Natural killer cell (primary cell): ENCODE measurements around the gene ZNF787. TPM values are rescaled to one million over a fixed set of nuclear protein-coding genes. Genes with fewer than 3 reads are reported as not detected.

Source experiments
- ATAC-seq, 3 donors: fragments of 150-1000 bp in 2 of 3; fragments of 200-7000 bp in 1 of 3; cut with Tn5 transposase; 1 replicate in 1 of 3; 2 replicates in 2 of 3; pipeline ENCODE4 v1.10.0; 2021; ENCODE audit warnings: mild to moderate bottlenecking in 2 of 3, moderate library complexity in 2 of 3
- DNase-seq, 2 donors: peaks; one replicate each; pipeline versions ENCODE4 v3.0.0 to v3.0.0-alpha.2; 2013 to 2021; ENCODE audit warnings: mixed read lengths in 1 of 2
- H3K27ac ChIP-seq: one replicate; pipeline ENCODE4 v1.5.1; 2013; ENCODE audit warnings: mild to moderate bottlenecking, low read length
- H3K27me3 ChIP-seq: one replicate; pipeline ENCODE4 v1.6.1; 2013; ENCODE audit warnings: low read length; ENCODE audit not compliant: control insufficient read depth, insufficient read depth
- H3K36me3 ChIP-seq: one replicate; pipeline ENCODE4 v1.6.1; 2013; ENCODE audit warnings: low read length; ENCODE audit not compliant: control insufficient read depth, insufficient read depth
- H3K4me1 ChIP-seq: one replicate; pipeline ENCODE4 v1.6.1; 2013; ENCODE audit warnings: low read length; ENCODE audit not compliant: control insufficient read depth, insufficient read depth
- H3K4me3 ChIP-seq: one replicate; pipeline ENCODE4 v1.5.1; 2013; ENCODE audit warnings: low read length
- H3K9me3 ChIP-seq: one replicate; pipeline ENCODE4 v1.6.1; 2013; ENCODE audit warnings: low read length; ENCODE audit not compliant: control insufficient read depth, insufficient read depth
- H3K27ac Mint-ChIP-seq, 2 donors: one replicate each; pipeline ENCODE4 v1.8.0; 2022; ENCODE audit warnings: mild to moderate bottlenecking in 2 of 2, mixed read lengths in 2 of 2, moderate library complexity in 1 of 2
- H3K27me3 Mint-ChIP-seq, 2 donors: one replicate each; pipeline ENCODE4 v1.8.0; 2022; ENCODE audit warnings: low read depth in 2 of 2, mixed read lengths in 2 of 2
- H3K36me3 Mint-ChIP-seq: one replicate; pipeline ENCODE4 v1.8.0; 2022; ENCODE audit warnings: mixed read lengths
- H3K4me1 Mint-ChIP-seq, 2 donors: one replicate each; pipeline ENCODE4 v1.8.0; 2022; ENCODE audit warnings: mixed read lengths in 2 of 2
- H3K4me3 Mint-ChIP-seq: one replicate; pipeline ENCODE4 v1.8.0; 2022; ENCODE audit warnings: mild to moderate bottlenecking, moderate library complexity, mixed read lengths
- H3K9me3 Mint-ChIP-seq, 2 donors: one replicate each; pipeline ENCODE4 v1.8.0; 2022; ENCODE audit warnings: mixed read lengths in 2 of 2
- CTCF ChIP-seq: fragments of 200-600 bp; IDR thresholded peaks from one replicate; pipeline ENCODE4 v1.8.0; 2022; ENCODE audit warnings: antibody characterized with exemption
- WGBS: methylation state at CpG from one replicate; pipeline ENCODE4 v1.1.7; 2013; ENCODE audit warnings: missing lambda C conversion rate; ENCODE audit not compliant: insufficient coverage; 5-methylcytosine and 5-hydroxymethylcytosine counted together
- intact Hi-C: fragments of 100-400 bp; cut with micrococcal nuclease; formaldehyde crosslinking; loops from one replicate; pipeline ENCODE4 v1.14.2; 2022
- total RNA-seq, 4 donors: library from RNA; stranded (reverse); fragments of 120-200 nt in 1 of 4; gene quantifications; one replicate each; pipeline versions ENCODE4 v1.2.3 to v1.2.4, GENCODE V29; 2013 to 2022

The ZNF787 gene
- total RNA-seq, 3 donors from 2014 or later (not counting 1 experiment from before 2014, with no cell fraction given): 23.9 to 42.0 (median 36.9) TPM

DNA sequence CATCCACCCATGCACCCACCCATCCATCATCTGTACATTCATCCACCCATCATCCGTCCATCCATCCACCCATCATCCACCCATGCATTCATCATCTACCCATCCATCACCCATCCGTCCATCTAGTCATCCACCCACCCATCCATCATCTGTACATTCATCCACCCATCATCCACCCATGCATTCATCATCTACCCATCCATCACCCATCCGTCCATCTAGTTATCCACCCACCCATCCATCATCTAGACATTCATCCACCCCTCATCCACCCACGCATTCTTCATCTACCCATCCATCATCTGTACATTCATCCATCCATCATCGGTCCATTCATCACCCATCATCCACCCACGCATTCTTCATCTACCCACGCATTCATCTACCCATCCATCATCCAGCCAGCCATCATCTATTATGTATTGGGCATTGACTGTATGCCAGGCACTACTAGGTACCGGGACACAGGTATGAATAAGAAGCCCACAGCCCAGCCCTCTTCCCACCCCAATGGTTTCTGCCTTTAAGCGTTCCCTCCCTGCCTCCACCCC lies 38.0 kb upstream of the ZNF787 start:
- H3K9me3 Mint-ChIP-seq: no peaks in the 10 kb centered on the region

DNA sequence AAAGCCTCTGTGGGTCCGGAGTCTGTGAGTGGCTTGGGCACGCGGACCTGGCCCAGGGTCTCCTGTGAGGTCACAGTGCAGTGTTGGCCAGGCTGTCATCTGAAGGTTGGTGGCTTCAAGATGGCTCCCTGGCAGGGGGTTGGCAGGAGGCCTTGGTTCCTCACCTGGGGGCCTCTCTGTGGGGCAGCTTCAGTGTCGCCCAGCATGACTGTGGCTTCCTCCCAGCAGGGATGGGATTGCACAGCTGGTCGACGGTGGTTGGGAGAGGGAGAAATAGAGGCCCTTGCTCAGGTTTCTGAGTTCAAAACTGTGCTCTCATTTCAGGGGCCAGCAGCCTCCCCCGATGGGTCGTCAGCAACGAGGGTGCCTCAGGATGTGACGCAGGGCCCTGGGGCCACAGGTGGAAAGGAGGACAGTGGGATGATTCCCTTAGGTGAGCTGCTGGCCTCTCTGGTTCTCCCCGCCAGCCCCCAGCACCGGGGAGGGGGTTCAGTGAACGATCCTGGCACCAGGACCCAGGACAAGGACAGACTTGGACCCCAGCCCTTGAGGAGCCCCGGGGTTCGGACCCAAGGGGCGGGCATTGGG lies 37.2 kb upstream of the ZNF787 start:
- H3K4me3 Mint-ChIP-seq: no peak overlapping the region
- no peak for TF ChIP-seq CTCF
- 88% methylated on average over 16 of the region's 16 CpGs for WGBS
- ATAC-seq (no peak), DNase-seq (no peak)
- no peaks in the 10 kb centered on the region for H3K9me3 Mint-ChIP-seq
- Histone ChIP-seq H3K4me3 (no peak overlapping the region), H3K27me3 (no peaks in the 10 kb centered on the region), H3K4me1 (no peaks in the 10 kb centered on the region), H3K9me3 (no peaks in the 10 kb centered on the region), H3K36me3 (peaks cover 7% of the 10 kb centered on the region), H3K27ac (no peak overlapping the region)
- H3K4me1 Mint-ChIP-seq: peaks cover 0 to 17% of the 10 kb centered on the region in 2 donors
- no peaks in the 10 kb centered on the region for H3K36me3 Mint-ChIP-seq
- intact Hi-C loops: no loop called here
- H3K27ac Mint-ChIP-seq: no peak overlapping the region
- H3K27me3 Mint-ChIP-seq: no peaks in the 10 kb centered on the region

More for the DNA sequence above, 38.0 kb upstream of the ZNF787 start:
- no peak overlapping the region for H3K27ac ChIP-seq
- ATAC-seq: no peak
- Mint-ChIP-seq H3K4me3 (no peak overlapping the region), H3K27ac (no peak overlapping the region), H3K36me3 (no peaks in the 10 kb centered on the region), H3K27me3 (no peaks in the 10 kb centered on the region), H3K4me1 (peaks cover 0 to 10% of the 10 kb centered on the region in 2 donors)
- 97% methylated on average over 9 of the region's 9 CpGs for WGBS
- H3K9me3 ChIP-seq: no peaks in the 10 kb centered on the region
- TF ChIP-seq CTCF: no peak
- no peak for DNase-seq
- H3K27me3 ChIP-seq: no peaks in the 10 kb centered on the region
- intact Hi-C loops: no loop called here
- peaks cover 4% of the 10 kb centered on the region for H3K4me1 ChIP-seq
- peaks cover 7% of the 10 kb centered on the region for H3K36me3 ChIP-seq
- no peak overlapping the region for H3K4me3 ChIP-seq

GRCh38 chr19:56156768-56157167 lies 35.7 kb upstream of the ZNF787 start:
- Mint-ChIP-seq H3K27me3 (no peaks in the 10 kb centered on the region), H3K27ac (no peak overlapping the region), H3K9me3 (no peaks in the 10 kb centered on the region), H3K4me1 (peaks cover 0 to 18% of the 10 kb centered on the region in 2 donors), H3K4me3 (no peak overlapping the region), H3K36me3 (no peaks in the 10 kb centered on the region)
- DNase-seq (no peak), ATAC-seq (no peak)
- no peaks in the 10 kb centered on the region for H3K9me3 ChIP-seq
- H3K27me3 ChIP-seq: no peaks in the 10 kb centered on the region
- no peak overlapping the region for H3K4me3 ChIP-seq
- peaks cover 7% of the 10 kb centered on the region for H3K36me3 ChIP-seq
- intact Hi-C loops: no loop called here
- WGBS: 93% methylated on average over 11 of the region's 11 CpGs
- TF ChIP-seq CTCF: no peak
- H3K27ac ChIP-seq: no peak overlapping the region
- no peaks in the 10 kb centered on the region for H3K4me1 ChIP-seq
